Kidney tubule cell (primary cell): ENCODE results near the gene RIPPLY3.

Source experiments
- DNase-seq: peaks from one replicate; pipeline ENCODE4 v3.0.0-alpha.2; 2018; ENCODE audit warnings: low spot score

Gene RIPPLY3

GRCh38 chr21:37006486-37007291, at the start of gene RIPPLY3:
TSS of gene RIPPLY3 (plus strand) at chr21:37006702. CDS start at chr21:37006773, 71 bp downstream.
- DNase-seq: peak; percentile 38

GRCh38 chr21:36959020-36959835, 47.3 kb upstream of the RIPPLY3 start:
- no peak for DNase-seq

GRCh38 chr21:36960676-36961284, 45.7 kb upstream of the RIPPLY3 start:
- DNase-seq: no peak

- no peak for DNase-seq
These were observed 44.3 kb upstream of the RIPPLY3 start for GRCh38 chr21:36962098-36962780.

GRCh38 chr21:36964398-36964797, 42.1 kb upstream of the RIPPLY3 start:
- DNase-seq: no peak

GRCh38 chr21:36964827-36965719, 41.4 kb upstream of the RIPPLY3 start:
- peak; percentile 5 for DNase-seq

- no peak for DNase-seq
These were observed 40.8 kb upstream of the RIPPLY3 start for GRCh38 chr21:36965720-36966065.

- peak; percentile 87 for DNase-seq
These were observed 40.3 kb upstream of the RIPPLY3 start, which contains the start of gene HLCS for GRCh38 chr21:36966066-36966820. TSS of gene HLCS (minus strand) at chr21:36966669. CDS start at chr21:36966638, 31 bp downstream.

GRCh38 chr21:36966821-36967768, 39.4 kb upstream of the RIPPLY3 start:
- peak; percentile 6 for DNase-seq

GRCh38 chr21:36968414-36968813, 38.1 kb upstream of the RIPPLY3 start:
- DNase-seq: no peak

- no peak for DNase-seq
These were observed 37.5 kb upstream of the RIPPLY3 start for GRCh38 chr21:36968976-36969375.

GRCh38 chr21:36973986-36974850, 32.3 kb upstream of the RIPPLY3 start:
- DNase-seq: peak; percentile 40

- DNase-seq: no peak
These were observed 31.7 kb upstream of the RIPPLY3 start for GRCh38 chr21:36974851-36975192.

GRCh38 chr21:36976228-36976861, 30.2 kb upstream of the RIPPLY3 start:
- DNase-seq: no peak

GRCh38 chr21:36976882-36977651, 29.4 kb upstream of the RIPPLY3 start:
- peak; percentile 68 for DNase-seq

GRCh38 chr21:36980280-36981048, 26.0 kb upstream of the RIPPLY3 start:
- peak; percentile 40 for DNase-seq
